Natural killer cell (primary cell): ENCODE data around the gene PRRT3. TPM values are rescaled to one million over a fixed set of nuclear protein-coding genes. Genes with fewer than 3 reads are reported as not detected.

ENCODE experiments used
- ATAC-seq, 3 donors: fragments of 150-1000 bp in 2 of 3; fragments of 200-7000 bp in 1 of 3; cut with Tn5 transposase; 1 replicate in 1 of 3; 2 replicates in 2 of 3; pipeline ENCODE4 v1.10.0; 2021; ENCODE audit warnings: mild to moderate bottlenecking in 2 of 3, moderate library complexity in 2 of 3
- DNase-seq, 2 donors: peaks; one replicate each; pipeline versions ENCODE4 v3.0.0 to v3.0.0-alpha.2; 2013 to 2021; ENCODE audit warnings: mixed read lengths in 1 of 2
- H3K27ac ChIP-seq: one replicate; pipeline ENCODE4 v1.5.1; 2013; ENCODE audit warnings: mild to moderate bottlenecking, low read length
- H3K27me3 ChIP-seq: one replicate; pipeline ENCODE4 v1.6.1; 2013; ENCODE audit warnings: low read length; ENCODE audit not compliant: control insufficient read depth, insufficient read depth
- H3K36me3 ChIP-seq: one replicate; pipeline ENCODE4 v1.6.1; 2013; ENCODE audit warnings: low read length; ENCODE audit not compliant: control insufficient read depth, insufficient read depth
- H3K4me1 ChIP-seq: one replicate; pipeline ENCODE4 v1.6.1; 2013; ENCODE audit warnings: low read length; ENCODE audit not compliant: control insufficient read depth, insufficient read depth
- H3K4me3 ChIP-seq: one replicate; pipeline ENCODE4 v1.5.1; 2013; ENCODE audit warnings: low read length
- H3K9me3 ChIP-seq: one replicate; pipeline ENCODE4 v1.6.1; 2013; ENCODE audit warnings: low read length; ENCODE audit not compliant: control insufficient read depth, insufficient read depth
- H3K27ac Mint-ChIP-seq, 2 donors: one replicate each; pipeline ENCODE4 v1.8.0; 2022; ENCODE audit warnings: mild to moderate bottlenecking in 2 of 2, mixed read lengths in 2 of 2, moderate library complexity in 1 of 2
- H3K27me3 Mint-ChIP-seq, 2 donors: one replicate each; pipeline ENCODE4 v1.8.0; 2022; ENCODE audit warnings: low read depth in 2 of 2, mixed read lengths in 2 of 2
- H3K36me3 Mint-ChIP-seq: one replicate; pipeline ENCODE4 v1.8.0; 2022; ENCODE audit warnings: mixed read lengths
- H3K4me1 Mint-ChIP-seq, 2 donors: one replicate each; pipeline ENCODE4 v1.8.0; 2022; ENCODE audit warnings: mixed read lengths in 2 of 2
- H3K4me3 Mint-ChIP-seq: one replicate; pipeline ENCODE4 v1.8.0; 2022; ENCODE audit warnings: mild to moderate bottlenecking, moderate library complexity, mixed read lengths
- H3K9me3 Mint-ChIP-seq, 2 donors: one replicate each; pipeline ENCODE4 v1.8.0; 2022; ENCODE audit warnings: mixed read lengths in 2 of 2
- CTCF ChIP-seq: fragments of 200-600 bp; IDR thresholded peaks from one replicate; pipeline ENCODE4 v1.8.0; 2022; ENCODE audit warnings: antibody characterized with exemption
- WGBS: methylation state at CpG from one replicate; pipeline ENCODE4 v1.1.7; 2013; ENCODE audit warnings: missing lambda C conversion rate; ENCODE audit not compliant: insufficient coverage; 5-methylcytosine and 5-hydroxymethylcytosine counted together
- intact Hi-C: fragments of 100-400 bp; cut with micrococcal nuclease; formaldehyde crosslinking; loops from one replicate; pipeline ENCODE4 v1.14.2; 2022
- total RNA-seq, 4 donors: library from RNA; stranded (reverse); fragments of 120-200 nt in 1 of 4; gene quantifications; one replicate each; pipeline versions ENCODE4 v1.2.3 to v1.2.4, GENCODE V29; 2013 to 2022

Gene PRRT3
- total RNA-seq, 3 donors from 2014 or later (not counting 1 experiment from before 2014, with no cell fraction given), result 2.2 to 5.1 (median 4.8) TPM

GRCh38 chr3:9947025-9947995, 4.9 kb downstream of the PRRT3 start:
- no peaks in the 10 kb centered on the region for H3K36me3 ChIP-seq
- H3K9me3 Mint-ChIP-seq, result no peaks in the 10 kb centered on the region
- ATAC-seq (no peak), DNase-seq (no peak)
- intact Hi-C loops, result no loop called here
- no peaks in the 10 kb centered on the region for H3K27me3 ChIP-seq
- 96% methylated on average over 83 of the region's 86 CpGs for WGBS
- no peak overlapping the region for H3K27ac Mint-ChIP-seq
- no peak for TF ChIP-seq CTCF
- peaks cover 21% of the 10 kb centered on the region for H3K4me1 ChIP-seq
- H3K27me3 Mint-ChIP-seq, result no peaks in the 10 kb centered on the region
- H3K4me3 Mint-ChIP-seq, result no peak overlapping the region
- no peaks in the 10 kb centered on the region for H3K9me3 ChIP-seq
- H3K4me1 Mint-ChIP-seq, result peaks cover 14% of the 10 kb centered on the region in 2 donors
- H3K4me3 ChIP-seq, result no peak overlapping the region
- no peak overlapping the region for H3K27ac ChIP-seq
- H3K36me3 Mint-ChIP-seq, result no peaks in the 10 kb centered on the region

- peak; percentile 43 for TF ChIP-seq CTCF
- H3K36me3 Mint-ChIP-seq, result no peaks in the 10 kb centered on the region
- peak overlapping the region; percentile 35 for H3K4me3 ChIP-seq
- ATAC-seq, result peak; percentile 91 to 94 (median 93)
- no peaks in the 10 kb centered on the region for H3K9me3 ChIP-seq
- no peaks in the 10 kb centered on the region for H3K27me3 Mint-ChIP-seq
- peak; percentile 71 to 90 for DNase-seq
- intact Hi-C loops, result no loop called here
- H3K4me1 Mint-ChIP-seq, result peaks cover 8 to 10% of the 10 kb centered on the region in 2 donors
- H3K27me3 ChIP-seq, result no peaks in the 10 kb centered on the region
- no peaks in the 10 kb centered on the region for H3K36me3 ChIP-seq
- H3K27ac ChIP-seq, result peak overlapping the region; percentile 60
- WGBS, result 69% methylated on average over 90 of the region's 90 CpGs
- H3K27ac Mint-ChIP-seq, result peak overlapping the region; percentile 83 to 85
- peaks cover 13% of the 10 kb centered on the region for H3K4me1 ChIP-seq
- peak overlapping the region; percentile 86 for H3K4me3 Mint-ChIP-seq
- H3K9me3 Mint-ChIP-seq, result no peaks in the 10 kb centered on the region
These were observed 5.8 kb downstream of the PRRT3 start for GRCh38 chr3:9946112-9947024.

GRCh38 chr3:9945358-9945757, 6.8 kb downstream of the PRRT3 start:
- ATAC-seq (no peak), DNase-seq (no peak)
- Mint-ChIP-seq H3K27ac (no peak overlapping the region), H3K27me3 (no peaks in the 10 kb centered on the region), H3K9me3 (no peaks in the 10 kb centered on the region), H3K4me1 (peaks cover 4 to 5% of the 10 kb centered on the region in 2 donors), H3K36me3 (no peaks in the 10 kb centered on the region), H3K4me3 (peak overlapping the region; percentile 42)
- H3K4me3 ChIP-seq, result no peak overlapping the region
- H3K27ac ChIP-seq, result no peak overlapping the region
- intact Hi-C loops, result no loop called here
- no peaks in the 10 kb centered on the region for H3K27me3 ChIP-seq
- no peak for TF ChIP-seq CTCF
- no peaks in the 10 kb centered on the region for H3K9me3 ChIP-seq
- H3K36me3 ChIP-seq, result peaks cover 2% of the 10 kb centered on the region
- 96% methylated on average over 10 of the region's 10 CpGs for WGBS
- H3K4me1 ChIP-seq, result peaks cover 9% of the 10 kb centered on the region
